Amygdala (tissue), 56 donors: Measurements from ENCODE around the gene CD3D.

Experiments
- DNase-seq, 56 donors: peaks; one replicate each; lab custom pipeline; 2025; lab: John Stamatoyannopoulos, UW

Gene CD3D

DNA sequence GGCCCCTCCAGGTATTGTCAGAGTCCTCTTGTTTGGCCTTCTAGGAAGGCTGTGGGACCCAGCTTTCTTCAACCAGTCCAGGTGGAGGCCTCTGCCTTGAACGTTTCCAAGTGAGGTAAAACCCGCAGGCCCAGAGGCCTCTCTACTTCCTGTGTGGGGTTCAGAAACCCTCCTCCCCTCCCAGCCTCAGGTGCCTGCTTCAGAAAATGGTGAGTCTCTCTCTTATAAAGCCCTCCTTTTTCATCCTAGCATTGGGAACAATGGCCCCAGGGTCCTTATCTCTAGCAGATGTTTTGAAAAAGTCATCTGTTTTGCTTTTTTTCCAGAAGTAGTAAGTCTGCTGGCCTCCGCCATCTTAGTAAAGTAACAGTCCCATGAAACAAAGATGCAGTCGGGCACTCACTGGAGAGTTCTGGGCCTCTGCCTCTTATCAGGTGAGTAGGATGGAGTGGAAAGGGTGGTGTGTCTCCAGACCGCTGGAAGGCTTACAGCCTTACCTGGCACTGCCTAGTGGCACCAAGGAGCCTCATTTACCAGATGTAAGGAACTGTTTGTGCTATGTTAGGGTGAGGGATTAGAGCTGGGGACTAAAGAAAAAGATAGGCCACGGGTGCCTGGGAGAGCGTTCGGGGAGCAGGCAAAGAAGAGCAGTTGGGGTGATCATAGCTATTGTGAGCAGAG is 37.8 kb downstream of the CD3D start, which contains the start of gene CD3E:
Gene CD3E, plus strand, starts transcription at position 163 of the 681 bp plus-strand sequence. Its CDS starts 223 bp downstream, at position 386.
- no peak for DNase-seq

DNA sequence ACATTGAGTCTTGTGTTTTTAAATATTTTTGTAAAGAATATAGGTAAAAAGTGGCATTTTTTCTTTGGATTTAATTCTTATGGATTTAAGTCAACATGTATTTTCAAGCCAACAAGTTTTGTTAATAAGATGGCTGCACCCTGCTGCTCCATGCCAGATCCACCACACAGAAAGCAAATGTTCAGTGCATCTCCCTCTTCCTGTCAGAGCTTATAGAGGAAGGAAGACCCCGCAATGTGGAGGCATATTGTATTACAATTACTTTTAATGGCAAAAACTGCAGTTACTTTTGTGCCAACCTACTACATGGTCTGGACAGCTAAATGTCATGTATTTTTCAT is 38.3 kb downstream of the CD3D start:
- no peak for DNase-seq

DNA sequence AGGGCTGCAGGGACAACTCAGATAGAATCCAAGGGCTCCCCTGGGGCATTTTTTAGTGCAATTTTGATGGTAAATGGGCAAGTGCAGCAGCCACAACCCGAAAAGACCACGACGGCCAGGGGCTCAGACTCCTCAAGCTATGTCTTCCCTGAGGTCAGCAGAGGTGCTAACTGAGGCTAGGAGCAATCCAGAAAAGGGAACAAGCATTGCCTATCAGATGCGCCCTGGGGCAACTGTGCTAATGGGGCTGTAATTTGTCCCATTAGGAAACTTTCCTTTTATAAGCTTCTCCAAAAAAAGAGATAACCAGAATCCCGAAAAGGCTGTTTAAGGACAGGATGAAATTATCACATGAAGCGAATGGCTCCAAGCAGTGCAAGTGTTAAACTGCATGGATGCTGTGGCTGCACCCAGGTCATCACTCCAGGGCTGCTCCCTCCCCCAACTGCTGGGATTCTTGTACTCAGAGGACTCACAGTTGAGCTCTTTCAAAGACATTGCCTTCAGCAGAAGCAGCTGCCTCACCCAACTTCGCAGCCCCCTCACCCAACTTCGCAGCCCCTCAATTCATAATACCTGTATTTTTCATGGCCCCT is 40.8 kb downstream of the CD3D start:
- DNase-seq = no peak

DNA sequence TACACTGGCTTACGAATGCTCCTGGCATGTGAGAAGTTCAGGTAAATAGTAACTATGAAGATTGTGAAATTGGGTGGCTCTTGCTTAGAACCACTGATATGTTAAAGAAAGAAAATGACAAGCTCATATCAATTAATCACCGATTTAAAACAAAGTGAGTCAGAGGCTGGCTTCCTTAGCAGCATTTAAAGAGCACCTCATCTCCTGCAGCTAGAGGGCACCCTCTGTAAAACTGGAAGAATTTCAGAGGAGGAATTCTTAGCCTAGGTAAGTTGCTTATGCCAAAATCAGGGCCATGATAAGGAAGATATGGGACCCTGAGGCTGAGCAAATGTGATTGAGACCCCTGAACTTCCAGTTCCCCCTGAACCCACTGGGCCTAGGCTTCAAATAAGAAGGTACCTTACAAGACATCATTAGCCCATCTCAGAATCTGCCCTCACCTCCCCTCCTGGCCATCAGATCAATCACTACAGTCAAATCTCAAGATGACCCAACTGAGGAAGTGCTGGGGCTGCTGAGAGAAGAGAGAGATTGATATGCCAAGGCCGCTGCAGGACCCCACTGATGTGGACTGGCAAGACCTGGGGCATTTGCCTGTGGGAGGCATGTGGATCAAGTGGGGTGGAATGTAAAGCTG is 46.6 kb downstream of the CD3D start:
- DNase-seq = no peak

DNA sequence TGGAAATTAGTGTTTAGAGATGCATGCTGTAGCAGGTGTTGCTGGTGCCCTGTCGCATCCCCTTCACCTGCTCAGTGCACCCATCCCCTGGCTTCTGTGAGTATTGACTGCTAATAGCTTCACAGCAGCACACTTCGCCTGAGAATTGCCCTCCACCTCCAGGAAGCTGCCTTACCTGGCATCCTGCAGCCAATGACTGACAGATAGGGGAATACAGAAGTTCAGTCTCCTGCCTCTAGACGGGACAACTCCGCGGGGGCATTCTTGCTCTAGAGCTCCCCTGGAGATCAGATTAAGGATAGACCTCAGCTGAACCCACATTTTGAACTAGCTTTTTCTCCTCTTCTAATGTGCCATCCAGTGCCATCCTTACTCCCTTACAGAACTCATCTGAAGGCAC is 47.3 kb downstream of the CD3D start:
- no peak for DNase-seq

DNA sequence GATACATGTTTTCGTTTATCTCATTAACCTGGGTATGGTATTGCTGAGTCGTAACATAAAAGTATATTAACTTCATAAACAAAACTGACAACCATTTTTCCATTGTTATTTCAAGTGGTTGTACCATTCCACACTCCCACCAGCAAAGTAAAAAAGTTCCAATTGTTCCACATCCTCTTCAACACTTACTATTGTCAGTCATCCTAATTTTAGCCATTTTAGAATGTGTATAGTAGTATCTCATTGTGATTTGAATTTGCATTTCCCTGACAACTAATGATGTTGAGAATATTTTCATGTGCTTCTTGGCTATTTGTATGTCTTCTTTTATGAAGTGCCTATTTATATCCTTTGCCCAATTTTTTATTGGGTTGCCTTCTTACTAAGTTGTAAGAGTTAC is 48.5 kb downstream of the CD3D start:
- no peak for DNase-seq

DNA sequence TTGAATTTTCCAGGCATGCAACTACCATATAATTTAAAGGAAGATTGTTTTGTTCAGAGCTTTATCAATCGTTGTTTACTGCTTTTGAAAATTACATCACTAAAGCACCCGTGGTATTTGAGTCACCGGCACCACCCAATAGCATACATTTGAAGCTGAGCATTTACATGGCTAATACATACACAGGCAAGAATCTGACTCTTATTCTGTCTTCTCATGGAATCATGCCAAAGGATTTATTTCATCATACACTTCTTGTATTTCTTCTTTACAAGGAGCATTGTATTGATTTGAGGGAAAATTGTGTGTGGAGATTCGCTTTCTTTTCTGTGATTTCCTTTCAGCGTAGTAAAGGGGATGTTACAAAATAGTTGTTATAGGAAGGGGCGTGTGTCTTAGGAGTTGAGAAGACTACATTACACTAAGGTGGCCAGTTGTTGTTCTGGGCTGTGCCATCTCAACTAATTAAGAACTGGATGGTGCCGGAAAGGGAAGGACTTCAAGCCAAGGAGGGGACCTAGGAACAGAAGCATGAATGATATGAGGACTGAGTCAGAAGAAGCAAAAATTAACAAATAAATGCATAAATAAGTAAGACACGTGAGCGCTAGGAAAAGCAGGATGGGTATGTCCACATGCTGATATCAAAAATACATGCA is 50.9 kb downstream of the CD3D start:
- DNase-seq = no peak

DNA sequence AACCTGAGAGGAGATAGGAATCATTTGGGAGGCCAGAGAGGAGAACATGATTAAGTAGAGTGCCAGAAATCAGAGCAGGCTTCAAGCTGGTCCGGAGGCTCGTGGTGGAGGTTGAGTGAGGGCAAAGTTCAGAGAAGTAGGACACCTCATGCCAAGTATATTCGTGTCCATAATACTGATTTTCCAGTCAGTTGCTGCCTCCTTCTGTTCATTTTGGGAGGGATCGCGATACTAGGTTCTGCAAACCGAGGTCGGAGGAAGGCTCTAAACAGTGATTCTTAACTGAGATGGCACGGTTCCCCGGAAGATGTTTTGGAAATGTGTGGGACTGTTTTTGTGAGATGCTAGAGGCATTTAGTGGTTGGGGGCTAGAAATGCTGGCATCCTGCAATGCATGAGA is 51.6 kb downstream of the CD3D start:
- DNase-seq = peak in 2 of 56 donors; percentile 4 to 33

DNA sequence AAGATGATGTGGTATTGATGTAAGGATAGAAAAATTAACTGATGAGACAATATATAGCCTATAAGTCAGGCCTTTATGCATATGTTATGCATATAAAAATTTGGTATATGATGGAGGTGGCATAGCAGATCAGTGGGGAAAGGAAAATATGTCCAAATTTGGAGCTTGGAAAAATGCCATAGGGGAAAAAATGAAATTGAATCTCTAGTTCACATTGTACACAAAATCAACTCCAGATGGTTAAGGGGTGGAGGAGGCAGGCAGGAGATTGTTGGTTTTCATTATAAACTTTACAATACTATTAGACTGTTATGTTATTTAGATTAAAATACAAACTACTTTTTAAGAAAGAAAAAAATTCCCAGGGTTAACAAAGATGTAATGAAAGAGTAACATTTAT is 53.1 kb downstream of the CD3D start:
- no peak for DNase-seq
